Rectal smooth muscle tissue (tissue), 1 donor: ENCODE measurements around the gene DLK1.

ENCODE experiments used
- H3K27ac ChIP-seq: one replicate; pipeline ENCODE4 v1.7.0; 2013; ENCODE audit warnings: low read depth, low read length, inconsistent platforms
- H3K27me3 ChIP-seq: one replicate; pipeline ENCODE4 v1.7.0; 2013; ENCODE audit warnings: low read length; ENCODE audit not compliant: control insufficient read depth, insufficient read depth
- H3K36me3 ChIP-seq: one replicate; pipeline ENCODE4 v1.7.0; 2013; ENCODE audit warnings: low read length; ENCODE audit not compliant: control insufficient read depth, insufficient read depth
- H3K4me1 ChIP-seq: one replicate; pipeline ENCODE4 v1.7.0; 2013; ENCODE audit warnings: low read length; ENCODE audit not compliant: control insufficient read depth, insufficient read depth
- H3K4me3 ChIP-seq: one replicate; pipeline ENCODE4 v1.7.0; 2013; ENCODE audit warnings: low read length
- H3K9ac ChIP-seq: one replicate; pipeline ENCODE4 v1.7.0; 2013; ENCODE audit warnings: low read length

DLK1 gene

DNA sequence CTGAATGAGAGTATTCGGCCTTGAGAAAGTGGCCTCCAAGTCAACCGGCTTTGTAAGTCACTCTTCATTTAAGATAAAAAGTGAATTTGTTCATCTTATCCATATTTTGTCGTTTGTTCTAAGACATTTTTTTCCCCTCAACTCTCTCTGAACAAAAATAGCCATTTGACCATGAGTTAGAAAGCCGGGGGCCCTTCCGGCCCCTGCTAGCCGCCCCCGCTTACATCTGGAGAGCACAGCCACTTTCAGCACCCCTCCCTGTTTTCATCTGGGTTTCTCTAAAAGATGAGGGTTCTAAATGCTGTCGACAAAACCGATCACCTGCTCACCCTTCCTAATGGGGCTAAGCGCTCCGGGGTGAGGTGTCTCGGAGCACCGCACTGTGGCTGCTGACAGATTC is 30.7 kb upstream of the DLK1 start:
- Histone ChIP-seq H3K9ac (no peak overlapping the region), H3K27me3 (no peaks in the 10 kb centered on the region), H3K36me3 (no peaks in the 10 kb centered on the region), H3K27ac (no peak overlapping the region), H3K4me1 (no peaks in the 10 kb centered on the region), H3K4me3 (no peak overlapping the region)

DNA sequence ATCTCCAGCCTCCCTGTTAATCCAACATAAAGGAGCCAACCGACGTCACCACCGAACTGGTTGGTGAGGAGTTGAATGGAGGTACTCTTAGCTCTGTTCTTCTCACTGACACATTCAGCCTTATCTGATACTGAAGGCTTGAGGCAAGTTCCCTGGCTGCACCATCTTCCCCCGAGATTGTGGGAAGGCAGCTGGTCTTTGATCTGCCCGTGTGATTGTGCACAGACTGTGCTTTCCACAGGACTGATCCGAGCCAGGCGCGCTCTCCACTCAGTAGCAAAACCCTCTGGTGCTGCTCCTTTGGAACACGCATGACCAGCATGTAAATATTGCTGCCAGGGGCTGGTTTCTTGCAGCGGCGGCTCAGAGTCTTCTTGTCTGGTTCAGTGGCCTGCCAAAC is 30.1 kb upstream of the DLK1 start:
- Histone ChIP-seq H3K27me3 (no peaks in the 10 kb centered on the region), H3K27ac (no peak overlapping the region), H3K9ac (no peak overlapping the region), H3K36me3 (no peaks in the 10 kb centered on the region), H3K4me3 (no peak overlapping the region), H3K4me1 (no peaks in the 10 kb centered on the region)

DNA sequence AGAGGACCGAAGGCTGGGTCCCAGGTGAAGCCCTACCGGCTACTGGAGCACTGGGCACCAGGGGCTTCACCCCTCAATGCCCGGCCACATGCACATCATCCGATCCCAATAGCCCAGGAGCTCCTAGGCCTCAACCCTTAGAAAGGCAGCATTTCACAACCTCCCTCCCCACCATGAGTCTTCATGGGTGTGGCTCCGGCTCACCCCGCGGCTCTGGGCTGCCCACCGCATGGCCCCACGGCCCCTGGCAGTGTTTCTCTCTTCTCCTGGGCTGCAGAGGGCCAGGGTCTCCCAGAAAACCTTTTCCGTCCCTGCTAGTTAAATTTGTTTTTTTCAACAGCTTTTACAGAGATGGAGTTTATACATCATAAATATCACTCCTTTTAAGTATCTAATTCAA is 28.6 kb upstream of the DLK1 start:
- Histone ChIP-seq H3K9ac (no peak overlapping the region), H3K4me3 (no peak overlapping the region), H3K27ac (no peak overlapping the region), H3K27me3 (no peaks in the 10 kb centered on the region), H3K36me3 (no peaks in the 10 kb centered on the region), H3K4me1 (no peaks in the 10 kb centered on the region)

DNA sequence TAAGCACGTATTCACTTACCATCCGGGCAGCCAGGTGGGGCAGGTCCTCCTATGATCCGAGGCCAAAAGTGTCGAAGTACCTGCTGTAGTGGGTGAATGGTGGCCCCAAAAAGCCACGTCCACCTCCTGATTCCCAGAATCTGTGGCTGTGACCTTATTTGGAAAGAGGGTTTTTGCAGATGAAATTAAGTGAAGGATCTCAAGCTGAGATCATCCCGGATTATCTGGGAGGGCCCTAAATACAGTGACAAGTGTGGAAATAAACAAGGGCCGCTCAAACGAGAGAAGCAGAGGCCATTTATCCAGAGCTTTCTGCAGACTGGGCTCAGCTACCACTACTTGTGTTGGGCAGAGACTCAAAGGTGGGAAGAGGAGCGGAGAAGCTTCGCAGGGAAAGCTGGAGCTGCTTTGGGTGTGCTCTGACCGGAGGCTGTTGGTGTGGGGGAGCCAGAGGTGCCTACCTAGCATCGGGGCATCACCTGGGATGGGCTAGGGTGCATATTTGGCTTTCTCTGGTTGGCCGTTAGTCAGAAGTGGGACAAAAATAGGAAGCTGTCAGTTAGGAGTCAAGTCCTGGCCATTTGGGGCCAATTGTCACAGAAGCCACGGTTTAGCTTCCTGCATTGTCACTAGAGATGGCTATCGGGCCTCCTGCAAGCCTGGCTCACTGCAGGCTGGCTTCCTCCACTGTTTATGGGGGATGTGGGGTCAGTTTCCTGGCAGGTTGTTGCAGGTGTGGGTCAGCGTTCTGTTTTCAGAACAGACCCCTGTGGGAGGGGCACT is 27.8 kb upstream of the DLK1 start:
- Histone ChIP-seq H3K4me3 (no peak overlapping the region), H3K9ac (no peak overlapping the region), H3K27ac (no peak overlapping the region), H3K36me3 (no peaks in the 10 kb centered on the region), H3K27me3 (no peaks in the 10 kb centered on the region), H3K4me1 (no peaks in the 10 kb centered on the region)

DNA sequence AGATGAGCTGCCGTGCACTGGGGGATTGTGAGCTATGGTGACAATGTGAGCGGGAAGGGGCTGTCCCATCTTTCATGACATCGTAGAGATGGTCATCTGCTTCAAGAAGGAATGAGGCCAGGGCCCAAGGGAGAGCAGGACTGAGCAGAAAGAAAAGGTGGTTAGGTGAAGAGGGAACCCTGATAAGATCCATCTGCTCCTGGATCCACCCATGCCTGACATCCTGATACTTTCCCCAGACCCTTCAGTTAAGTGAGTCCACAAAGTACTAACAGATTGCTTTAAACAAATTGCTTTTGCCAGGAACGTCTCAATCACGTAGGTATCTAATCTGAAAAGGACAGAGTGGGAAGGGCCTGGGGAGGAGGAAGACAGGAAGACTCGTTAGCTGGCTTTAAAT is 25.4 kb upstream of the DLK1 start:
- H3K9ac ChIP-seq, result no peak overlapping the region
- no peaks in the 10 kb centered on the region for H3K4me1 ChIP-seq
- no peaks in the 10 kb centered on the region for H3K27me3 ChIP-seq
- H3K36me3 ChIP-seq, result no peaks in the 10 kb centered on the region
- no peak overlapping the region for H3K27ac ChIP-seq
- H3K4me3 ChIP-seq, result no peak overlapping the region

DNA sequence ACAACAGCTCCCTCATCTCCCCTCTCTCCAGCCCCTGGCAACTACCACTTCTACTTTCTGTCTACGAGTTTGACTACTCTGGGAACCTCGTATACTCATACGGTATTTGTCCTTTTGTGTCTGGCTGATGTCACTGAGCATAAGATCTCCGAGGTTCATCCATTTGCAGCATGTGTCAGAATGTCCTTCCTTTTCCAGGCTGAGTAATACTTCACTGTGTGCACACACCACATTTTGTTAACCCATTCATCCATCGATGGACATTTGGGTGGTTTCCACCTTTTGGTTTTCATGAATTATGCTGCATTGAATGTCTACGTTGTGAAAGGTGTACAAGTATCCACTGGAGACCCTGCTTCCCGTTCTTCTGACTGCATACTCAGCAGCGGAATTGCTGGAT is 24.1 kb upstream of the DLK1 start:
- H3K27me3 ChIP-seq, result no peaks in the 10 kb centered on the region
- H3K4me3 ChIP-seq, result no peak overlapping the region
- H3K9ac ChIP-seq, result no peak overlapping the region
- H3K4me1 ChIP-seq, result no peaks in the 10 kb centered on the region
- no peak overlapping the region for H3K27ac ChIP-seq
- no peaks in the 10 kb centered on the region for H3K36me3 ChIP-seq

DNA sequence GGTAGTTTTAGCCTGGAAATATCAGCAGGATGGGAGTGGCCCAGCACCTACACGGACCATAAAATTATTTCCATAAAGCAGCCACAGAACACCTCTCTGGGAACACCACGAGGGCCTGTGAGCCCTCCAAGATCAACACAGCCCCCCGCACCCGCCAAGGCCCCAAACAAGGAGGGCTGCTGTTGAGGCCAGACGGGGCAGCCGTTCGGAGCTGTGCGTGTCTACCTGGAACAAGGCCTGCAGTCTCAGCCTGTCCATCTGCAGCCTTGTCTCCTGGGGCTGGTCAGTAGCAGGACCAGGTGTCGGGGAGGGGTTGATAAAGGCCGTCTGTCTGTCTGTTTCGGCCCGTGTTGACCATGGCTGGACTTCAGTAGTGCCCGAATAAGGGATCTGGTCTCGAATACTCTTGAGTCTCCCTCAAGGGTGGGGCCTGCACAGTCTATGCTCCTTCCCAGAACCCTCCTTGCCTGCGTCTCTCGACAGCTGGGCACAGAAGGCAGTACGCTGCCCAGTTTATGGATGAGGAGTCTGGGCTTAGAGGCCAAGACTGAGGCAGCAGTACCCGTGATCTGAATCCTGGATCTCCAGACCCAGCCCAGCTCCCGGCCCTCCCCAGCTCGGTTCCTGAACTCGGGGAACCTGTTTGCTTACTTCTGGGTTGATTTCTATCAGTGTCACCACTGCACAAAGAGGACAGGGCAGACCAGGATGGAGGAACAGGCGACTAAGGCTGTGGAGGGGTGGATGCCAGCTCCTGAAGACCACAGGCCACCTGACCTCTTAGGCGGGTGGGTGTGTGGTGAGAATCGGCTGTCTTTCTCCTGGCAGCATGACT is 23.1 kb upstream of the DLK1 start:
- no peak overlapping the region for H3K9ac ChIP-seq
- no peaks in the 10 kb centered on the region for H3K27me3 ChIP-seq
- H3K27ac ChIP-seq, result no peak overlapping the region

DNA sequence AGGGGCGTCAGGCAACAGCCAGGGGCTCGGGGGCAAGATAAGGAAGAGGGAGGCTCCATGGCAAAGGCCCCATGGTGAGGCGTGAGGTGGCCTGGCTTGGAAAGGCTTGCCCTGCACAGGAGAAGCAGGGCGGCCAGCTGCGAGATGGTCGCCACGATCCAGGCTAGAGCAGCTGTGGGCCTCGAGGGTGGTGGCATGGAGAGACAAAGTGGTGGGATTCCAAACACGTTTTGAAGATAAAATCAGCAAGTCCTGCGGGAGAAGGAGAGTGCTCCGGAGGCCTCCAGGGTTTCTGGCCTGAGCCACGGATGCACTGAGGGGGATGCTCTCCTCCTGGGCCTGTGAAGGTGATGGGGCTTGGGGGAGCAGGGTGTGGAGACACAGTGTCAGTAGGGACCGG is 20.5 kb upstream of the DLK1 start:
- no peaks in the 10 kb centered on the region for H3K36me3 ChIP-seq
- no peak overlapping the region for H3K9ac ChIP-seq
- H3K27ac ChIP-seq, result no peak overlapping the region
- no peak overlapping the region for H3K4me3 ChIP-seq
- peaks cover 6% of the 10 kb centered on the region for H3K4me1 ChIP-seq
- H3K27me3 ChIP-seq, result no peaks in the 10 kb centered on the region

More for the DNA sequence above, 23.1 kb upstream of the DLK1 start:
- Histone ChIP-seq H3K36me3 (no peaks in the 10 kb centered on the region), H3K4me3 (no peak overlapping the region), H3K4me1 (no peaks in the 10 kb centered on the region)

DNA sequence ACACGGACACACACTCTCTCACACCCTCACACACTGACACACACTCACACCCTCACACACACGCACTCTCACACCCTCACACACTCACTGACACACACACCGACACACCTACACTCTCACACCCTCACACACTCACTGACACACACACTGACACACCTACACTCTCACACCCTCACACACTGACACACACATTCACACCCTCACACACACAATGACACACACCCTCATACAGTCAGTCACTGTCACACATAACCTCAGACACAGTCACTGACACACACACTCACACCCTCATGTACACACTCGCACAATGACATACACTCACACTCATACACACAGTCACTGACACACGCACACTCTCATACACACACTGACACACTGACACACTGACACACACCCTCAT is 19.8 kb upstream of the DLK1 start:
- H3K36me3 ChIP-seq, result no peaks in the 10 kb centered on the region
- no peak overlapping the region for H3K27ac ChIP-seq
- H3K4me1 ChIP-seq, result peaks cover 6% of the 10 kb centered on the region
- H3K4me3 ChIP-seq, result no peak overlapping the region
- no peaks in the 10 kb centered on the region for H3K27me3 ChIP-seq
- H3K9ac ChIP-seq, result no peak overlapping the region

DNA sequence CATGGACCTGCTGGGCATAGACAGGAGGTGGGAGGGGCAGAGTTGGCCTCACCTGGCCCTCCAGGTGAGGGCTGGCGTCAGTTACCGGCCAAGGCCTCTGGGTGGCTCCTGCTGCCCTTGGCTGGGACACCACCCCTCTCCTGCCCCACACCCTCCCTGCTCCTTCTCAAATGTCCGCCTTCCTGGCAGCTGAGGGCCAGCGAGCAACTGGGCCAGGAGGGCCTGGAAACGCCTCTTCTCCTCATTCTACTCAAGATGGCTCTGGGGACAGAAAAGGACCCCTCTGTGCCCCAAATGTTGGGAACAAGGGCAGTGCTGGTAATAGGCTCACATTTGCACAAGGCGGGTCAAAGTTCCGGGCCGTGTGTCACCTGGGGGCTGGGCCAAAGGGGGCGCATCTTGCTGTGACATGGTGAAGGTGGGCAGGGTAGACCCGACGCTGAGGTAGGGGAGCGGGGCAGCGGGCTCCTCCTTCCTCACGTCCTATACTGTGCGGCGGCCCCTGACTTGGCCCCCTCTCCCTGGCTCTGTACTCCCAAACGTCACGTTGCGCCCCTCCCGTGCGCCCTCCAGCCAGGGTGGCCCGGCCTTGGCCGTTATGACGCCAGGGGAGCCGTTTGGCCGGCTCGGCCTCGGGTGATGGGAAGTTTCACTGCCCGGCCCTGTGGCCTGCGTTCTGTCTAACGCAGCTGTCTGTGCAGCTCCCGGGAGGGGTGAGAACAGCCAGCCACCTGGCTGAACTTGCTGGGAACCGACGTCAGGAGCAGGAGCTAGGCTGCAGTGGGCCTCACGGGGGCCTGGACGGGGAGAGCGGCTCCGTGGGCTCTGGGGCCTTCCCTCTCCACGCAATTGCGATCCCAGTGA is 18.0 kb upstream of the DLK1 start:
- H3K9ac ChIP-seq, result no peak overlapping the region
- H3K36me3 ChIP-seq, result no peaks in the 10 kb centered on the region
- H3K4me3 ChIP-seq, result peak overlapping the region; percentile 37
- H3K27ac ChIP-seq, result no peak overlapping the region
- H3K4me1 ChIP-seq, result peaks cover 6% of the 10 kb centered on the region
- H3K27me3 ChIP-seq, result no peaks in the 10 kb centered on the region

DNA sequence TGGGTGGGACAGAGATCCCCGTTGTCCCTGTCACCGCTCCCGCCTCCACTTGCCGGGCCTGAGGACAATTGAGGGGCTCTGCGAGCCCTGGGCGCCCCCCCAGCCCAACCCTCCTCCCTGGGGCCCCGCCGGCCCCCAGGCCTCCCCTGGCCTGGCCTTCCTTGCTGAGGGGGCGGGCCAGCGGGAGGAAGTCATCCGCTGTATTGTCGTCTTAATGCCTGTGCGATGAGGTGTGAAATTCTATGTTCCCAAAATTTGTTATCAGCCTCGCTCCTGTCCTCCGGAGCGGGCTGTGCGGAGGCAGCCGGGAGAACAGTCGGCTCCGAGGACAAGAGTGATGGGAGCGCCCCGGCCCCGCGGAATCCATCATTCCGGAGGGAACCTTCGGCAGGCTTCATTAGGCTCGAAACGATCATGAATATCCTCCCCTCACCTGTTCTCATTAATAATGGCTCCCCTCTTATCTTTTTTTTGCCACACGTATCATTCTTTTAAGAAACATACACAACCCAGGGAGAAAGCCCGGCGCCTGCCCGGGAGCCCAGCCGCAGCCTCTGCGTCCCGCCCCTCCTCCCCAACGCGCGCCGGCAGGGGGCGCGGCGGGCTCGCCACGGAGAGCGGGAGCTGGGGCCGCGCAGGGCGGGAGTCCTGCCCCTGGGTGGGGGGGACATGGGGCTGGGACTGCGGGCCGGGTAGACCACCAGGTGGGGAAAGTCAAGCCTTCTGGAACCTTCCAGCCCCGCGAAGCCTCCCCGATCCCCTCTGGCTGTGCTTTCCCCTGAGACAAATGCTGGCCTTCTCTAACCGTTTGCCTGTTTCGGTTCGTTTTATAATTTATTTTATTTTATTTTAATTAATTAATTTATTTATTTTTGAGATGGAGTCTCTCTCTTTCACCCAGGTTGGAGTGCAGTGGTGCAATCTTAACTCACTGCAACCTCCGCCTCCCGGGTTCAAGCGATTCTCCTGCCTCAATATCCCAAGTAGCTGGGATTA is 17.1 kb upstream of the DLK1 start:
- Histone ChIP-seq H3K27me3 (no peaks in the 10 kb centered on the region), H3K9ac (no peak overlapping the region), H3K27ac (peak overlapping the region; percentile 24), H3K4me1 (peaks cover 6% of the 10 kb centered on the region), H3K36me3 (no peaks in the 10 kb centered on the region), H3K4me3 (no peak overlapping the region)
